Suprapubic skin (tissue), 3 donors: ENCODE measurements around the gene PPP1R37.

Experiments
- CTCF ChIP-seq, 2 donors: fragments of 200-600 bp in 1 of 2; fragments of 450-650 bp in 1 of 2; sonication (generic) in 1 of 2; IDR thresholded peaks; one replicate each; pipeline ENCODE4 v1.5.1; 2016 to 2019; ENCODE audit warnings: antibody characterized with exemption in 2 of 2, mild to moderate bottlenecking in 1 of 2, moderate library complexity in 1 of 2
- POLR2A ChIP-seq, 2 donors: fragments of 450-650 bp; IDR thresholded peaks; one replicate each; pipeline ENCODE4 v1.6.1; 2017; ENCODE audit warnings: antibody characterized with exemption in 2 of 2, mild to moderate bottlenecking in 2 of 2, moderate library complexity in 2 of 2

GRCh38 chr19:45168767-45169351, 75.9 kb downstream of the PPP1R37 start:
- TF ChIP-seq POLR2A (IDR thresholded peaks at IDR 0.05) (no peak), CTCF (IDR thresholded peaks at IDR 0.05) (no peak)
